Thoracic aorta (tissue), 2 donors: ENCODE data around the gene MLLT10. TPM values are rescaled to one million over a fixed set of nuclear protein-coding genes. Genes with fewer than 3 reads are reported as not detected.
"Not testable (repeated sequence)": the region's sequence is repeated elsewhere in the genome, so short reads cannot be mapped to it uniquely, and the experiment has no call there.

ENCODE experiments used
- ATAC-seq: fragments of 150-250 bp; one replicate; pipeline ENCODE4 v1.8.0; 2017; ENCODE audit warnings: low read depth; ENCODE audit not compliant: insufficient number of reproducible peaks, low FRiP score
- DNase-seq: peaks from one replicate; pipeline ENCODE4 v3.0.0-alpha.2; 2020; ENCODE audit warnings: low spot score
- H3K27ac ChIP-seq, 2 donors: fragments of 200-600 bp; sonication (generic); 1 replicate in 1 of 2; 2 replicates in 1 of 2; pipeline ENCODE4 v1.5.1; 2016; ENCODE audit warnings: mild to moderate bottlenecking in 2 of 2, moderate library complexity in 2 of 2
- H3K27me3 ChIP-seq: fragments of 200-600 bp; sonication (generic); replicated peaks from 2 replicates; pipeline ENCODE4 v1.6.0; 2016; ENCODE audit warnings: mild to moderate bottlenecking; ENCODE audit not compliant: insufficient read depth
- H3K36me3 ChIP-seq: fragments of 200-600 bp; sonication (generic); one replicate; pipeline ENCODE4 v1.5.1; 2016
- H3K4me1 ChIP-seq, 2 donors: fragments of 200-600 bp; sonication (generic); 1 replicate in 1 of 2; 2 replicates in 1 of 2; pipeline versions ENCODE4 v1.5.1 to v1.6.0; 2016; ENCODE audit warnings: low read depth in 2 of 2, mild to moderate bottlenecking in 1 of 2; ENCODE audit not compliant: control insufficient read depth in 1 of 2
- H3K4me3 ChIP-seq: fragments of 200-600 bp; sonication (generic); 2 replicates; pipeline ENCODE4 v1.5.1; 2016; ENCODE audit warnings: mild to moderate bottlenecking
- H3K9me3 ChIP-seq: fragments of 200-600 bp; sonication (generic); 2 replicates; pipeline ENCODE4 v1.5.1; 2016
- CTCF ChIP-seq: fragments of 200-600 bp; sonication (generic); IDR thresholded peaks from one replicate; pipeline ENCODE4 v1.5.1; 2019; ENCODE audit warnings: antibody characterized with exemption
- total RNA-seq, 2 donors: library from RNA; depleted of rRNA; stranded (reverse); fragments of >200 nt; gene quantifications; one replicate each; pipeline versions ENCODE4 v1.1.0 to v1.2.3, GENCODE V29; 2016

MLLT10 gene
- total RNA-seq, 2 donors from 2014 or later, result 35.1 to 54.7 TPM

GRCh38 chr10:21535494-21535965 is 1.5 kb downstream of the MLLT10 start:
- TF ChIP-seq CTCF, result no peak
- no peaks in the 10 kb centered on the region for H3K27me3 ChIP-seq
- peaks cover 12% of the 10 kb centered on the region for H3K36me3 ChIP-seq
- H3K9me3 ChIP-seq, result no peaks in the 10 kb centered on the region
- peaks cover 10 to 24% of the 10 kb centered on the region in 2 donors for H3K4me1 ChIP-seq
- no peak for DNase-seq
- peak overlapping the region; percentile 78 for H3K4me3 ChIP-seq
- peak overlapping the region; percentile 5 to 67 for H3K27ac ChIP-seq
- ATAC-seq, result no peak

- not testable (repeated sequence) for H3K9me3 ChIP-seq, H3K27me3 ChIP-seq, ATAC-seq, DNase-seq
- H3K27ac ChIP-seq, result peak overlapping the region; percentile 5 to 67
- peaks cover 10 to 24% of the 10 kb centered on the region in 2 donors for H3K4me1 ChIP-seq
- peak overlapping the region; percentile 78 for H3K4me3 ChIP-seq
- peaks cover 17% of the 10 kb centered on the region for H3K36me3 ChIP-seq
Observed at GRCh38 chr10:21535976-21536375, 1.9 kb downstream of the MLLT10 start.

- H3K27me3 ChIP-seq, result no peaks in the 10 kb centered on the region
- ATAC-seq (no peak), DNase-seq (no peak)
- no peak overlapping the region for H3K4me3 ChIP-seq
- no peak overlapping the region for H3K27ac ChIP-seq
- peaks cover 23% of the 10 kb centered on the region for H3K36me3 ChIP-seq
- H3K9me3 ChIP-seq, result no peaks in the 10 kb centered on the region
- no peak for TF ChIP-seq CTCF
- peaks cover 10 to 24% of the 10 kb centered on the region in 2 donors for H3K4me1 ChIP-seq
Observed at GRCh38 chr10:21536874-21537273, 2.8 kb downstream of the MLLT10 start.

GRCh38 chr10:21540701-21541100 is 6.7 kb downstream of the MLLT10 start:
- H3K4me3 ChIP-seq, ATAC-seq, H3K27me3 ChIP-seq, H3K9me3 ChIP-seq, DNase-seq, H3K27ac ChIP-seq: not testable (repeated sequence)
- peaks cover 3 to 12% of the 10 kb centered on the region in 2 donors for H3K4me1 ChIP-seq
- peaks cover 42% of the 10 kb centered on the region for H3K36me3 ChIP-seq

GRCh38 chr10:21547246-21547645 is 13.2 kb downstream of the MLLT10 start:
- H3K36me3 ChIP-seq, result peaks cover 22% of the 10 kb centered on the region
- TF ChIP-seq CTCF, result no peak

GRCh38 chr10:21552638-21553037 is 18.6 kb downstream of the MLLT10 start:
- Histone ChIP-seq H3K27ac (no peak overlapping the region), H3K27me3 (no peaks in the 10 kb centered on the region), H3K4me1 (peaks cover 5 to 13% of the 10 kb centered on the region in 2 donors), H3K4me3 (no peak overlapping the region), H3K9me3 (no peaks in the 10 kb centered on the region), H3K36me3 (peaks cover 13% of the 10 kb centered on the region)
- no peak for ATAC-seq
- DNase-seq, result no peak
- TF ChIP-seq CTCF, result no peak

More at GRCh38 chr10:21547246-21547645, 13.2 kb downstream of the MLLT10 start:
- no peak overlapping the region for H3K27ac ChIP-seq
- H3K27me3 ChIP-seq, result no peaks in the 10 kb centered on the region
- ATAC-seq (no peak), DNase-seq (no peak)
- H3K4me1 ChIP-seq, result peaks cover 5 to 13% of the 10 kb centered on the region in 2 donors
- no peak overlapping the region for H3K4me3 ChIP-seq
- no peaks in the 10 kb centered on the region for H3K9me3 ChIP-seq
